Fibroblast of the aortic adventitia (primary cell): ENCODE measurements around the gene MDK. TPM values are rescaled to one million over a fixed set of nuclear protein-coding genes. Genes with fewer than 3 reads are reported as not detected.
A peak's percentile ranks its signal among the peaks of the same experiment; 100 is the strongest.

Source experiments
- DNase-seq: peaks from one replicate; pipeline ENCODE4 v3.0.0-alpha.2; 2010; ENCODE audit warnings: low read depth
- H3K4me3 ChIP-seq: 2 replicates; pipeline ENCODE4 v1.5.1; 2011; ENCODE audit warnings: low read depth, mild to moderate bottlenecking, control low read depth, low read length, moderate library complexity
- CTCF ChIP-seq: IDR thresholded peaks from 2 replicates; pipeline ENCODE4 v1.5.1; 2011; ENCODE audit warnings: mild to moderate bottlenecking, low read length, control low read depth, inconsistent platforms; ENCODE audit not compliant: insufficient read depth
- total RNA-seq: library from RNA; depleted of rRNA; stranded (reverse); fragments of >200 nt; gene quantifications from 2 replicates; pipeline ENCODE4 v1.2.3, GENCODE V29; 2012; ENCODE audit warnings: low replicate concordance

The MDK gene
- total RNA-seq, 1 donor: 52.2 TPM

DNA sequence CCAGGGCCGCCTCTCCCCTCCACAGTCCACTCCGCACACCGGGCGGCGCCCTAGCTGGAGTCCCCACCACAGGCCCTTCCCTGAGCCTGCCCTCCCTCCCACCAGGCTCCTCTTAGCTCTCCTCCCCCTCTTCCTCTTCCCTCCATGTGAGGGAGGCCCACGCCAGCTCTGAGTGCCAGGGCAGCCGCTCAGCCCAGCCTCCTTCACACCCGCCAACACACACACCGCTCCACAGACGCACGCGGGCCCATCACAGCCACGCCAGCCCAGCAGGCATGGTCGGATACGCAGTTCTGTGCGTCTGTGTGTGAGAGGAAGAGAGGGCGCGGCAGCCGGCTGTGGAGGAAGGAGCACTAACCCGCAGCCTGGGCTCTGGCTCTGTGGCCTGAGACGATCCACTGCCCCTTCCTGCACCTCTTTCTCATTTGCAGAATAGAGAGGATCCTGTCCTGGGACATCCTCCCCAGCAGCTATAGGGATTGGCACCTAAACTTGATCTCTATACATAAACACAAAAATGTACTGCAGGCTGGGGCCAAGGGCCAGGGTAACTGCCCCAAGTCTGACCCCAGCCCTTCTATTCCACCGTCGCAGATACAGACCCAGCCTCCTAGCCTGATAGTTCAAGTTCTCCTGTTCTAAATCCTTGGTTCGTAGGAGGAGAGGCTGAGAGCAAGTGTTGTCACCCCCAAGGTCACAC, 6.6 kb downstream of the MDK start:
- no peak overlapping the region for H3K4me3 ChIP-seq
- TF ChIP-seq CTCF: no peak
- DNase-seq: peak; percentile 29

DNA sequence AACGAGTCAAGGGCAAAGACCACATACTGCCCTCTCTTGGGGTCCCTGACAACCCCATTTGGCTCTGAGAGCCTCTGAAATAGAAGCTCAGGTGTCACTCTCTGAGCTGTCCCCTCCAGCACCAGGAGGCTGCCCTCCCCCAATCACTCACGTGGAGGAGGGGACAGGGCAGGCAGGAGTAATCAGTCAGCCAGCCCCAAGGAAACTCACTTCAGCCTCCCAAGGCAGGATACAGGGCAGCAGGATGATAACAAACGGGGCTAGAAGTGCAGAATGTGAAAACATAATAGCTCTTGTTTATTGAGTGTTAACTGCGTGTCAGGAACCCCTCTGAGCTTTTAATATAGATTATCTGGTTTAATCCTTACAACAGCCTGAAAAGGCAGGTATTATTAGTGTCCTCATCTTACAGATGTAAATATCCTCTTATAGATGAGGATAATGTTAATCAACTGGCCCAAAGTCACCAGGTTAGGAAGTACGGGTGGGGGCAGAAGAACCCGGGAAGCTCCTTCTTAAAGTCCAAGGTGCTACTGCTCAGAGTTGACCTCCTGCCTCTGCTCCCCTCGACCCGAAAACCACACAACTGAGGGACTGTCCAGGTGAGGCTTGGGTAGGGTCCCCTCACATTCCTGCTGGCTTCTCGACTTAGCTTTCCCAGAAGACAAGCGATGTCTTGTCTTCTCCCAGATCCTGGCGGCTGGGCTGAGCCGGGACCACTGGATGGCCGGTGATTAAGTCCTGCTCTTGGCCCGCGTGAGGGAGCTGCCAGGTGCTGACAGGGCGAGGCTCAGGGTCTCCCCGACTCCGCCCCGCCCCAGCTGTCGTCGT, 7.4 kb downstream of the MDK start:
- no peak for TF ChIP-seq CTCF
- no peak for DNase-seq
- H3K4me3 ChIP-seq: peak overlapping the region; percentile 22

DNA sequence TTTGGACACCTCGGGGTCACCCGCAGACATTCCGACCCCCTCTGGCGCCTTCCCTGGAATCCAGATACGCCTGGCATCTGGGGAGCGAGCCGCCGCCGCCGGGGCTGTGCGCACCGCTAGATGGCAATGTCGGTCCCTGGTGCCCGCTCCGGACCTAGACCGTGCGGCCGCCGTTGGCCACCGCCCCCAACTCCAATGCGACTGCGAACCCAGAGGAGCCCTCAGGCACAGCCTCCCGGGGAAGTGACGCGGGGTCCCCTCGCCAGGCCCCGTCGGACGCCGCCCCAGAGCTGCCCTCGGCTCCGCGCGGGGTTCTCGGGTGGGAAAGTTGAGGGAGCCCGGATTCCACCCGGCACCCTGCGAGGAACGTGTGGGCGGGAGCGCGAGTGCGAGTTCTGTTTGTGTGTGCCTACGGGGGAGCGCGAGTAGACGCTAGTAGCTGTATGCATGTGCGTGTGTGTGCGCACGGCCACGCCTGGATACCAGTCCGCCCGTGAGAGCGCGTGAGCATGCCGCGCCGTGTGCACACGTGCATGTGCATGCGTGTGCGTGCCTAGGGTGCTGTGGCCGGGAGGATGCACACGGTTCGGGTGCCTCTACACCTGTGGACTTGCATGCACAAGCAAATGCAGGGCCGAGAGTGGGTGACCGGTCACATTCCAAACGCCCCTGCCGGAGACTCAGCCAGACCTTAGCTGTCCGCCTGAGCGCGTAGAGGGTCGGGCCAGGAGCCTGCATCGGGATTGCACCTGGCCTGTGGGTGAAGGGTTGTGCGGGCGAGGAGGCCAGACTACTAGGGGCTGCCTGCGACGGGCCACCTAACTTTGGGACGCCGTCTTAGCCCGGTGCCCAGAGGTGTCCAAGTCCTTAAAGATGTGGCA, 8.2 kb downstream of the MDK start:
- peak overlapping the region; percentile 62 for H3K4me3 ChIP-seq
- DNase-seq: peak; percentile 45
- peak; percentile 79 for TF ChIP-seq CTCF

- no peak for DNase-seq
- no peak overlapping the region for H3K4me3 ChIP-seq
- TF ChIP-seq CTCF: no peak
These were observed 9.1 kb downstream of the MDK start for GRCh38 chr11:46390331-46391171.

DNA sequence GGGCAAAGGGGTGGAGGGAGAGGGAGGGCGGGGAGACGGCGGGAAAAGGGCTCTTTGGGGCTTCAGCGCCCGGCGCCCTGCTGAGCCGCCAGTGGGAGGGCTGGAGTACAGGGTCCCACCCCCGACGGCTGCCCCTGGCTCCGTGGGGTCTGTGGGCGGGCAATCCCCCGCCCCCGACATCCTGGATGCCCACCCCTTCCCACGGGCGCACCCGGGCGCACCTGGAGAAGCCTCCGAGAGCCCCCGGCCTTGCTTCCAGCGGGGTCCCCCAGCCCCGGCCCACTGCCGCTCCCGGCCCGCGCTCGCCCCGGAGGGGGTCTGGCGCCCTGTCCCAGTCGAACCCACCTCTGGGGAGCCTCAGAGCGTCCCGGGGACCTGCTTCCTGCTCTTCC, 9.7 kb downstream of the MDK start:
- TF ChIP-seq CTCF: no peak
- no peak for DNase-seq
- H3K4me3 ChIP-seq: peak overlapping the region; percentile 9
